SK-N-SH (cell line): ENCODE data around the gene ABHD16A. TPM values are rescaled to one million over a fixed set of nuclear protein-coding genes. Genes with fewer than 3 reads are reported as not detected.

Experiments
- CTCF ChIA-PET: fragments of 300-600, 350-600 bp; formaldehyde crosslinking; extraction: SDS; loops from one replicate; lab custom pipeline; 2021; lab: Yijun Ruan, JAX
- POLR2A ChIA-PET: fragments of 350-600 bp; sonication (Branson Sonifier 250); formaldehyde crosslinking; extraction: SDS; loops from one replicate; lab custom pipeline; 2020; ENCODE audit warnings: antibody characterized with exemption, inconsistent platforms; lab: Yijun Ruan, JAX
- DNase-seq: peaks from one replicate; pipeline ENCODE4 v3.0.0; 2012
- H2AFZ ChIP-seq: fragments of 200-600 bp; sonication (generic); 2 replicates; pipeline ENCODE4 v1.8.1; 2016; ENCODE audit warnings: antibody characterized with exemption, mild to moderate bottlenecking, low read depth
- H3F3A ChIP-seq: fragments of 200-600 bp; sonication (generic); replicated peaks from 2 replicates; pipeline ENCODE3; 2016; ENCODE audit warnings: antibody characterized with exemption, mild to moderate bottlenecking; ENCODE audit not compliant: insufficient read depth
- H3K27ac ChIP-seq, 2 experiments: fragments of 200-500 bp in 1 of 2; fragments of 200-600 bp in 1 of 2; sonication (Bioruptor generic) in 1 of 2; sonication (generic), shearing (Covaris generic) in 1 of 2; 2 replicates each; pipeline versions ENCODE4 v1.5.1 to v1.6.1; 2014 to 2016; ENCODE audit warnings: low read depth in 2 of 2, inconsistent platforms in 1 of 2, low read length in 1 of 2, mild to moderate bottlenecking in 1 of 2, mixed read lengths in 1 of 2
- H3K27me3 ChIP-seq: fragments of 200-600 bp; sonication (generic), shearing (Covaris generic); 2 replicates; pipeline ENCODE4 v1.6.1; 2016; ENCODE audit warnings: mixed run types; ENCODE audit not compliant: insufficient read depth
- H3K36me3 ChIP-seq, 2 experiments: fragments of 200-500 bp in 1 of 2; fragments of 200-600 bp in 1 of 2; sonication (Bioruptor generic) in 1 of 2; sonication (generic) in 1 of 2; replicated peaks in 1 of 2; 2 replicates each; pipeline versions ENCODE3 to v1.5.1; 2014 to 2016; ENCODE audit warnings: low read length in 1 of 2, mild to moderate bottlenecking in 1 of 2; ENCODE audit not compliant: insufficient read depth in 2 of 2, control insufficient read depth in 1 of 2
- H3K4me1 ChIP-seq, 2 experiments: fragments of 200-500 bp in 1 of 2; fragments of 200-600 bp in 1 of 2; sonication (Bioruptor generic) in 1 of 2; sonication (generic), shearing (Covaris generic) in 1 of 2; 2 replicates each; pipeline versions ENCODE4 v1.5.1 to v1.6.1; 2014 to 2016; ENCODE audit warnings: low read depth in 1 of 2, low read length in 1 of 2, mixed run types in 1 of 2; ENCODE audit not compliant: insufficient read depth in 2 of 2, control insufficient read depth in 1 of 2
- H3K4me2 ChIP-seq: fragments of 200-600 bp; sonication (generic), shearing (Covaris generic); 2 replicates; pipeline ENCODE4 v1.6.1; 2017; ENCODE audit warnings: mixed run types
- H3K4me3 ChIP-seq, 2 experiments: fragments of 200-500 bp in 1 of 2; fragments of 200-600 bp in 1 of 2; sonication (Bioruptor generic) in 1 of 2; sonication (generic), shearing (Covaris generic) in 1 of 2; 2 replicates each; pipeline versions ENCODE4 v1.5.1 to v1.8.1; 2014 to 2016; ENCODE audit warnings: low read depth in 2 of 2, inconsistent platforms in 1 of 2, low read length in 1 of 2, mild to moderate bottlenecking in 1 of 2, mixed read lengths in 1 of 2, moderate library complexity in 1 of 2
- H3K79me2 ChIP-seq: fragments of 200-600 bp; sonication (generic); 2 replicates; pipeline ENCODE4 v1.8.1; 2017; ENCODE audit warnings: mild to moderate bottlenecking; ENCODE audit not compliant: insufficient read depth
- H3K9ac ChIP-seq: fragments of 200-600 bp; sonication (generic); 2 replicates; pipeline ENCODE4 v1.6.1; 2017; ENCODE audit warnings: mixed run types
- H3K9me2 ChIP-seq: fragments of 200-600 bp; sonication (generic); 2 replicates; pipeline ENCODE4 v1.6.1; 2017; ENCODE audit warnings: mixed run types
- H3K9me3 ChIP-seq: fragments of 200-600 bp; sonication (generic); 2 replicates; pipeline ENCODE4 v1.6.1; 2017; ENCODE audit warnings: mixed run types, mild to moderate bottlenecking, moderate library complexity
- H4K20me1 ChIP-seq: fragments of 200-600 bp; sonication (generic); 2 replicates; pipeline ENCODE4 v1.6.1; 2017; ENCODE audit warnings: mild to moderate bottlenecking, mixed run types; ENCODE audit not compliant: insufficient read depth
- ELF1 ChIP-seq: IDR thresholded peaks from 2 replicates; pipeline ENCODE4 v1.4.0; 2012
- FOSL2 ChIP-seq: IDR thresholded peaks from 2 replicates; pipeline ENCODE4 v1.4.0; 2012; ENCODE audit warnings: low read depth, mild to moderate bottlenecking, moderate library complexity, borderline replicate concordance
- FOXM1 ChIP-seq: IDR thresholded peaks from 2 replicates; pipeline ENCODE4 v1.4.0; 2012; ENCODE audit warnings: low read depth, mild to moderate bottlenecking
- GABPA ChIP-seq: IDR thresholded peaks from 2 replicates; pipeline ENCODE4 v1.4.0; 2012; ENCODE audit warnings: low read depth, mild to moderate bottlenecking
- JUND ChIP-seq: IDR thresholded peaks from 2 replicates; pipeline ENCODE4 v1.4.0; 2012
- MXI1 ChIP-seq: IDR thresholded peaks from 2 replicates; pipeline ENCODE4 v1.6.1; 2012; ENCODE audit warnings: mild to moderate bottlenecking, low read depth, low read length, improper control_type of control experiment
- NRF1 ChIP-seq: IDR thresholded peaks from 2 replicates; pipeline ENCODE4 v1.6.1; 2012; ENCODE audit warnings: low read depth, mild to moderate bottlenecking, low read length
- POLR2AphosphoS5 ChIP-seq: IDR thresholded peaks from 2 replicates; pipeline ENCODE4 v1.6.1; 2012; ENCODE audit warnings: low read depth, low read length
- RCOR1 ChIP-seq: fragments of 150-350 bp; IDR thresholded peaks from 2 replicates; pipeline ENCODE4 v1.6.1; 2017; ENCODE audit warnings: antibody characterized with exemption, low read length
- RFX5 ChIP-seq: IDR thresholded peaks from 2 replicates; pipeline ENCODE4 v1.6.1; 2012; ENCODE audit warnings: mild to moderate bottlenecking, improper control_type of control experiment, low read length
- RXRA ChIP-seq: IDR thresholded peaks from 2 replicates; pipeline ENCODE4 v1.4.0; 2012; ENCODE audit warnings: low read depth, mild to moderate bottlenecking, borderline replicate concordance
- WGBS: methylation state at CpG from one replicate; pipeline ENCODE4 v1.1.6; 2017; ENCODE audit warnings: low lambda C conversion rate; 5-methylcytosine and 5-hydroxymethylcytosine counted together
- polyA plus RNA-seq, 3 experiments: library from polyadenylated mRNA; depleted of rRNA; stranded (reverse); fragments of >200 nt; gene quantifications; 2 replicates each; pipeline ENCODE4 v1.2.3, GENCODE V29; 2012
- TF ChIP-seq, protein P1 (sequence below): IDR thresholded peaks from 2 replicates; pipeline ENCODE4; 2012
- TF ChIP-seq, protein P2 (sequence below): IDR thresholded peaks from 2 replicates; pipeline ENCODE4 v1.4.0; 2012; ENCODE audit warnings: low read depth, borderline replicate concordance
- TF ChIP-seq, protein P3 (sequence below): IDR thresholded peaks from 2 replicates; pipeline ENCODE4 v1.4.0; 2012; ENCODE audit warnings: low read depth, borderline replicate concordance

The ABHD16A gene
- polyA plus RNA-seq, 1 of the 3 experiments (the other 2 are of a cell fraction): 49.3 TPM

DNA sequence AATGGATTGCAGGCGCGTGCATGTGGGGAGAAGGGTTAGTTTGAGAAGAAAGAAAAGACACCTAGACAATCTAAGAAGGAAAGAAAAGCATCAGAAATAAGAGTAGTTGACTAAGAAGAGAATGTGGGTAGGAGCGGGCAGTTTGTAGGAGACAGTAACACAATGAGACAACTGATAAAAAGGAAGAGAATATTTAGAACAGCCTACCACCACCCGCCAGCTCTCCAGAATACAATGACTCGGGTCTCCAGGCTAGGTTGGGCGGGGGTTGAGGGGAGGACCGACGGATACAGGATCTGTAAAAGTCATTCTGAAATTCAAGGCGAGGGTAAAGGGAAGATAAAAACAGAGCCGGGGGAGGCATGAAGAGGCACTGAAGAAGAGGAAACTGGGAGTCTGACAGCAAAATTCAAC, 712 bp downstream of the ABHD16A start:
- Histone ChIP-seq H3K9ac (peak overlapping the region; percentile 95), H3K27me3 (no peaks in the 10 kb centered on the region), H4K20me1 (no peaks in the 10 kb centered on the region), H3K36me3 (peaks cover 0 to 17% of the 10 kb centered on the region in 2 experiments), H3K4me3 (peak overlapping the region; percentile 81 to 98), H3K4me2 (peak overlapping the region; percentile 97), H2AFZ (peak overlapping the region; percentile 91), H3K79me2 (peaks cover 36% of the 10 kb centered on the region), H3K9me3 (no peaks in the 10 kb centered on the region), H3K9me2 (no peaks in the 10 kb centered on the region), H3F3A (peaks cover 12% of the 10 kb centered on the region), H3K27ac (peak overlapping the region; percentile 87 to 89), H3K4me1 (peaks cover 0 to 15% of the 10 kb centered on the region in 2 experiments; a peak in 2 of 4 replicates)
- 2% methylated on average over 10 of the region's 10 CpGs for WGBS
- DNase-seq: no peak
- ChIA-PET POLR2A (interaction anchor here (1.0 to 1.8 kb wide), 5 partner anchors 8 to 128 kb away, joined by 3 to 7 read pairs (median 4); partner anchors contain the start of genes HSPA1B and VARS1), CTCF (interaction anchor here (0.7 to 1.7 kb wide), 4 partner anchors 10 to 126 kb away, joined by 3 to 5 read pairs (median 4); partner anchors contain the start of gene MSH5)
- TF ChIP-seq ELF1 (no peak), FOSL2 (no peak), RCOR1 (no peak), NRF1 (no peak), JUND (no peak), GABPA (no peak), MXI1 (no peak), RFX5 (no peak), FOXM1 (no peak), RXRA (no peak), POLR2AphosphoS5 (no peak)
- TF ChIP-seq, protein P1, sequence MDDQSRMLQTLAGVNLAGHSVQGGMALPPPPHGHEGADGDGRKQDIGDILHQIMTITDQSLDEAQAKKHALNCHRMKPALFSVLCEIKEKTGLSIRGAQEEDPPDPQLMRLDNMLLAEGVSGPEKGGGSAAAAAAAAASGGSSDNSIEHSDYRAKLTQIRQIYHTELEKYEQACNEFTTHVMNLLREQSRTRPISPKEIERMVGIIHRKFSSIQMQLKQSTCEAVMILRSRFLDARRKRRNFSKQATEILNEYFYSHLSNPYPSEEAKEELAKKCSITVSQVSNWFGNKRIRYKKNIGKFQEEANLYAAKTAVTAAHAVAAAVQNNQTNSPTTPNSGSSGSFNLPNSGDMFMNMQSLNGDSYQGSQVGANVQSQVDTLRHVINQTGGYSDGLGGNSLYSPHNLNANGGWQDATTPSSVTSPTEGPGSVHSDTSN: no peak
- TF ChIP-seq, protein P2, sequence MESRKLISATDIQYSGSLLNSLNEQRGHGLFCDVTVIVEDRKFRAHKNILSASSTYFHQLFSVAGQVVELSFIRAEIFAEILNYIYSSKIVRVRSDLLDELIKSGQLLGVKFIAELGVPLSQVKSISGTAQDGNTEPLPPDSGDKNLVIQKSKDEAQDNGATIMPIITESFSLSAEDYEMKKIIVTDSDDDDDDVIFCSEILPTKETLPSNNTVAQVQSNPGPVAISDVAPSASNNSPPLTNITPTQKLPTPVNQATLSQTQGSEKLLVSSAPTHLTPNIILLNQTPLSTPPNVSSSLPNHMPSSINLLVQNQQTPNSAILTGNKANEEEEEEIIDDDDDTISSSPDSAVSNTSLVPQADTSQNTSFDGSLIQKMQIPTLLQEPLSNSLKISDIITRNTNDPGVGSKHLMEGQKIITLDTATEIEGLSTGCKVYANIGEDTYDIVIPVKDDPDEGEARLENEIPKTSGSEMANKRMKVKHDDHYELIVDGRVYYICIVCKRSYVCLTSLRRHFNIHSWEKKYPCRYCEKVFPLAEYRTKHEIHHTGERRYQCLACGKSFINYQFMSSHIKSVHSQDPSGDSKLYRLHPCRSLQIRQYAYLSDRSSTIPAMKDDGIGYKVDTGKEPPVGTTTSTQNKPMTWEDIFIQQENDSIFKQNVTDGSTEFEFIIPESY: no peak
- TF ChIP-seq, protein P3, sequence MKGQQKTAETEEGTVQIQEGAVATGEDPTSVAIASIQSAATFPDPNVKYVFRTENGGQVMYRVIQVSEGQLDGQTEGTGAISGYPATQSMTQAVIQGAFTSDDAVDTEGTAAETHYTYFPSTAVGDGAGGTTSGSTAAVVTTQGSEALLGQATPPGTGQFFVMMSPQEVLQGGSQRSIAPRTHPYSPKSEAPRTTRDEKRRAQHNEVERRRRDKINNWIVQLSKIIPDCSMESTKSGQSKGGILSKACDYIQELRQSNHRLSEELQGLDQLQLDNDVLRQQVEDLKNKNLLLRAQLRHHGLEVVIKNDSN: no peak
